ENCODE results near the gene CCR4. TPM values are rescaled to one million over a fixed set of nuclear protein-coding genes. Genes with fewer than 3 reads are reported as not detected.

Gene CCR4
- total and polyA plus RNA-seq, 2 of the 13 experiments (the other 11 are each of a cell fraction or from before 2014, with no cell fraction given), result 0.04 to 0.05 TPM

GRCh38 chr3:32969656-32970055, 18.2 kb downstream of the CCR4 start (continued):
- TF ChIP-seq ZNF574 (CRISPR knock-in tag; IDR thresholded peaks at IDR 0.05) (no peak), HIC2 (CRISPR knock-in tag; IDR thresholded peaks at IDR 0.05; ENCODE audit: low read depth) (no peak), U2AF2 (IDR thresholded peaks at IDR 0.05; ENCODE audit: low read depth, low read length) (no peak), SOX13 (IDR thresholded peaks at IDR 0.05) (no peak), SOX13 (CRISPR knock-in tag; conservative IDR thresholded peaks at IDR 0.05 in 1 of 2, IDR thresholded peaks at IDR 0.05 in 1 of 2) (peak in 1 of 2 experiments; percentile 64; a peak in 2 of 4 replicates), ZNF75D (CRISPR knock-in tag; IDR thresholded peaks at IDR 0.05; ENCODE audit: borderline replicate concordance) (no peak), SOX6 (IDR thresholded peaks at IDR 0.05) (no peak), SOX6 (CRISPR knock-in tag; IDR thresholded peaks at IDR 0.05) (peak; percentile 67), ZNF260 (CRISPR knock-in tag; IDR thresholded peaks at IDR 0.05; ENCODE audit: borderline replicate concordance, low read depth) (no peak), CBX2 (IDR thresholded peaks at IDR 0.05; ENCODE audit: low read depth, low read length) (no peak), CBX2 (CRISPR knock-in tag; IDR thresholded peaks at IDR 0.05; ENCODE audit: low read depth) (no peak), ZBTB2 (CRISPR knock-in tag; IDR thresholded peaks at IDR 0.05; ENCODE audit: low read depth) (no peak), NR2F6 (IDR thresholded peaks at IDR 0.05) (peak; percentile 32; the same call in 1 of the 2 replicates), NR2F6 (CRISPR knock-in tag; IDR thresholded peaks at IDR 0.05) (0 out of 2 replicates have a peak, but pooled peaks have one; percentile 31), JUND (CRISPR knock-in tag; IDR thresholded peaks at IDR 0.05) (no peak), ELF3 (CRISPR knock-in tag; IDR thresholded peaks at IDR 0.05) (0 out of 2 replicates have a peak, but pooled peaks have one; percentile 28), HNRNPH1 (optimal IDR thresholded peaks at IDR 0.05; ENCODE audit: low read depth, low read length) (no peak), NAIF1 (CRISPR knock-in tag; IDR thresholded peaks at IDR 0.05; ENCODE audit: borderline replicate concordance) (no peak), ZIK1 (CRISPR knock-in tag; IDR thresholded peaks at IDR 0.05; ENCODE audit: borderline replicate concordance, low read depth) (no peak), ZNF430 (CRISPR knock-in tag; IDR thresholded peaks at IDR 0.05) (no peak), ZNF556 (CRISPR knock-in tag; IDR thresholded peaks at IDR 0.05; ENCODE audit: borderline replicate concordance) (no peak), KDM2A (CRISPR knock-in tag; IDR thresholded peaks at IDR 0.05; ENCODE audit: borderline replicate concordance, low read depth) (no peak), MATR3 (CRISPR knock-in tag; IDR thresholded peaks at IDR 0.05) (no peak), ZMAT5 (CRISPR knock-in tag; IDR thresholded peaks at IDR 0.05; ENCODE audit: borderline replicate concordance, low read depth) (no peak), ZNF513 (CRISPR knock-in tag; conservative IDR thresholded peaks at IDR 0.05) (no peak)

Measured in HepG2 (cell line).